Vagina (tissue), 2 donors: ENCODE data around the gene PTPRN2. TPM values are rescaled to one million over a fixed set of nuclear protein-coding genes. Genes with fewer than 3 reads are reported as not detected.

Experiments
- DNase-seq, 2 donors: peaks; one replicate each; pipeline ENCODE4 v3.0.0-alpha.2; 2017; ENCODE audit errors: extremely low spot score in 2 of 2
- H3K27ac ChIP-seq: fragments of 200-600 bp; sonication (generic); one replicate; pipeline ENCODE4 v1.5.1; 2019
- H3K27me3 ChIP-seq: fragments of 200-600 bp; sonication (generic); one replicate; pipeline ENCODE4 v1.5.1; 2019
- H3K36me3 ChIP-seq, 2 donors: fragments of 200-600 bp; sonication (generic); one replicate each; pipeline ENCODE4 v1.5.1; 2017 to 2019
- H3K4me1 ChIP-seq: fragments of 200-600 bp; sonication (generic); one replicate; pipeline ENCODE4 v1.5.1; 2019
- H3K4me3 ChIP-seq, 2 donors: fragments of 200-600 bp; sonication (generic); 1 replicate in 1 of 2; 2 replicates in 1 of 2; pipeline ENCODE4 v1.5.1; 2016 to 2019
- H3K9me3 ChIP-seq: fragments of 200-600 bp; sonication (generic); one replicate; pipeline ENCODE4 v1.5.1; 2019
- POLR2A ChIP-seq, 2 donors: fragments of 450-650 bp; IDR thresholded peaks; one replicate each; pipeline ENCODE4 v1.6.1; 2017; ENCODE audit warnings: antibody characterized with exemption in 2 of 2, mild to moderate bottlenecking in 2 of 2, moderate library complexity in 2 of 2
- POLR2AphosphoS5 ChIP-seq, 2 donors: sonication (generic); formaldehyde crosslinking; IDR thresholded peaks; one replicate each; pipeline ENCODE4 v1.9.0; 2017; ENCODE audit warnings: antibody characterized with exemption in 2 of 2, mild to moderate bottlenecking in 2 of 2, low read depth in 1 of 2; ENCODE audit not compliant: insufficient read depth in 1 of 2
- intact Hi-C: fragments of 100-400 bp; cut with DNase I; formaldehyde crosslinking; loops from one replicate; pipeline ENCODE4 v1.15.1; 2023
- total RNA-seq: library from RNA; depleted of rRNA; stranded (reverse); fragments of >200 nt; gene quantifications from one replicate; pipeline ENCODE4 v1.2.3, GENCODE V29; 2016
- TF ChIP-seq, protein P1 (sequence below), 3 experiments: fragments of 450-650 bp in 2 of 3; fragments of 200-600 bp in 1 of 3; sonication (generic) in 1 of 3; IDR thresholded peaks; one replicate each; pipeline ENCODE4 v1.5.1; 2017 to 2019; ENCODE audit warnings: antibody characterized with exemption in 3 of 3, mild to moderate bottlenecking in 2 of 3, moderate library complexity in 2 of 3

The PTPRN2 gene
- total RNA-seq, 1 donor from 2014 or later, result 7.4 TPM

DNA sequence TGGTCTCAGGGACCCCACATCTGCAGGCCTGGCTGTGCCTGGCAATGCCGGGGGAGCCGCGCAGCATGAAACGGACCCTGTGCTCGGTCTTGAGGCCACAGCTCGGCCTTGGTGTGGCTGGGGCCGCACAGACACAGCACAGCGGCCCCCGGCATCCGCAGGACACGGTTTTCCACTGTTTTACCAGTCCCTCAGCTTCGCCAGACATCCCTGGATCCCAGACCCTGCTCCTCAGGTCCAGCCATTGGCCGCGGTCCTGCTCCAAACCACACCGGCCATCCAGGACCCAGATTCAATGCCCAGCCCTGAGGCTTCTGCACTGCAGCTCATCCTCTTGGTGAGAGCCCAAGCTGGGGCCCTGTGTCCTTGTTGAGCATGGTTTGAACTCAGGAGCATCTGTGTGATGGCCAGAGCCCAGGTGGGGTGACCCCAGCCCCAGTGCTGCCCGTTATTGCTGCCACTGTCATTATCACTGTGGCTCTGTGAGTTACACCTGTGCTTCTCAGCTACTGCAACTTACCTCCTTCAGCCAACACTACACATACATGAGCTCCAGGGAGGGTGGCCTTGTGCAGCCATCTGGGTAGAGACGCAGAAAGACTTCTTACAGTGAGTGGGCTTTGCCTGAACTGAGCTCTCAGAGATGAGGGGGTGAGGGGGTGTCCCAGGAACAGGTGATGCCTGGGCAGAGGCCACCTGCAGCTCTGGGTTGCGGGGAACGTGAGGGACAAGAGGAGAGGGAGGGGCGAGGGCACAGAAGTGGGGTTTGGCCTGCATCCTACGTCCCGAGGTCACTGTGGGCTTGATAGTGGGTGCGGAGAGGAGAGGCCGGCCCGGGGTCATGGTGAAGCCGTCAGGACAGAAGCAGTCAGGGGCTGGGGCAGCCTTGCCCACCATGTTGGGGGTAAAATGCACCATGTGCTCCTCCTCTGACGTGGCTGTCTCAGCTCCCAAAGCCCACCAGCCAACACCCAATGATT is 567.6 kb downstream of the PTPRN2 start:
- H3K27ac ChIP-seq, result no peak overlapping the region
- intact Hi-C loops, result no loop called here
- TF ChIP-seq POLR2A (IDR thresholded peaks at IDR 0.05) (no peak), POLR2AphosphoS5 (IDR thresholded peaks at IDR 0.05; ENCODE audit: insufficient read depth in 1 of 2, low read depth in 1 of 2) (no peak)
- TF ChIP-seq, protein P1, sequence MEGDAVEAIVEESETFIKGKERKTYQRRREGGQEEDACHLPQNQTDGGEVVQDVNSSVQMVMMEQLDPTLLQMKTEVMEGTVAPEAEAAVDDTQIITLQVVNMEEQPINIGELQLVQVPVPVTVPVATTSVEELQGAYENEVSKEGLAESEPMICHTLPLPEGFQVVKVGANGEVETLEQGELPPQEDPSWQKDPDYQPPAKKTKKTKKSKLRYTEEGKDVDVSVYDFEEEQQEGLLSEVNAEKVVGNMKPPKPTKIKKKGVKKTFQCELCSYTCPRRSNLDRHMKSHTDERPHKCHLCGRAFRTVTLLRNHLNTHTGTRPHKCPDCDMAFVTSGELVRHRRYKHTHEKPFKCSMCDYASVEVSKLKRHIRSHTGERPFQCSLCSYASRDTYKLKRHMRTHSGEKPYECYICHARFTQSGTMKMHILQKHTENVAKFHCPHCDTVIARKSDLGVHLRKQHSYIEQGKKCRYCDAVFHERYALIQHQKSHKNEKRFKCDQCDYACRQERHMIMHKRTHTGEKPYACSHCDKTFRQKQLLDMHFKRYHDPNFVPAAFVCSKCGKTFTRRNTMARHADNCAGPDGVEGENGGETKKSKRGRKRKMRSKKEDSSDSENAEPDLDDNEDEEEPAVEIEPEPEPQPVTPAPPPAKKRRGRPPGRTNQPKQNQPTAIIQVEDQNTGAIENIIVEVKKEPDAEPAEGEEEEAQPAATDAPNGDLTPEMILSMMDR (IDR thresholded peaks at IDR 0.05), result no peak
- no peaks in the 10 kb centered on the region for H3K27me3 ChIP-seq
- no peaks in the 10 kb centered on the region for H3K36me3 ChIP-seq
- H3K9me3 ChIP-seq, result no peaks in the 10 kb centered on the region
- H3K4me1 ChIP-seq, result peaks cover 22% of the 10 kb centered on the region
- DNase-seq, result no peak
- H3K4me3 ChIP-seq, result no peak overlapping the region

DNA sequence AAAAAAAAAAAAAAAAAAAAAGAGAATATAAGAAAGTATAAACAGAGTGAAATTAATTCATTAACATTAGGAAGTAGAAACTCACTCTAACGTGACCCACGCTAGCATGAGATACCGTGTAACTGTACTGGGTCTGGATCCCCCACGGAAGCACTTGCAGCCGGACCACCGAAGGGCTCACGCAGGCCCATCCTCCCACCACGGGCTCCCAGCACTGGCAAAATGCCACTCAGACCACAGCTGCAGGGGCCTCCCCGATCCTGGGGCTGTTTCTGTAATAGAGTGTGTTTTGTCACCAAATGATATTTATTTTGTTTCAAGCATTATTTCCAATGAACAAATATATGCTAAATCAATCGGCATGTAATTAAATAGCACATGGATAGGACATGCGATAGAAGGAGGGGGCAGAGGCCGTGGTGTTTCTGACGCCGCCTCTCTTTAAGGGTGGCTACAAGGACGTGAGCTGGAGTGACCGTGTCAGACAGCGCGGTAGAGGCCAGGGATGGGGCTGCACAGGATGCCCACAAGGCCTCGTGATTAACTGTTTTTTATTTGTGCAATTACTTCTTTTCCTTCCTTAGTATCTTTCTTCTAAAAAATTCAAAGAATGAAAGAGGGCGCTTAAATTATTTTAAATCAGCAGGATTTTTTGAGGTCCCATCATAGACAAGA is 568.5 kb downstream of the PTPRN2 start:
- Histone ChIP-seq H3K27me3 (no peaks in the 10 kb centered on the region), H3K4me3 (no peak overlapping the region), H3K36me3 (no peaks in the 10 kb centered on the region), H3K9me3 (no peaks in the 10 kb centered on the region), H3K27ac (no peak overlapping the region), H3K4me1 (peaks cover 22% of the 10 kb centered on the region)
- intact Hi-C loops, result no loop called here
- DNase-seq, result no peak
- TF ChIP-seq POLR2A (IDR thresholded peaks at IDR 0.05), result no peak

DNA sequence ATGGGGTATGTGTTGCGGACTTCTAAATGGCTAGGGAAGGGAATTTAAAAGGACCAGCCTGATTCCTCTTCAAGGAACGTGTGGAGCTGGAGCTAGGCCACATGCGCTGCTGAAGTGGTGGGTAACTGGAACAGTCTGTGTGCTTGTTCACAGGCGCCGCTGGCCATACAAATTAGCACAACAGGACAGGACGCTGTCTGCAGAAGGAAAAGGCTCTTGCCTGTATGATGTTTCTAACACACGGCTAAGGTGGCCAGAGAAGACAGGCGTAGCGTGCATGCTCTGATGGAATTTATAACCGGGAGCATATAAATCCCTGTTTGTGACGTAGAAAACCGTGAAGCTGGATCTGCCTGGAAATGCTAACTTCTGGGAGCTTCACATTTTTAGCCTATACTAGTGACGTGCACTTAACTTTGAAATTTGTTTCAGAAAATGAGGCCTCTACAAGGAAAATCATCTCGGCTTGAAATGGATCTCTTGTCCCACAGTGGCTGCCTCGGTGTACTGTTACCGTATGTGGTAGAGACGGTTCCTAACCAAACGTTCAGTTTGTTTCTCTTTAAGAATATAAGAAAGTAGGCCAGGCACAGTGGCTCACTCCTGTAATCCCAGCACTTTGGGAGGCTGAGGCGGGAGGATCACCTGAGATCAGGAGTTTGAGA is 569.4 kb downstream of the PTPRN2 start:
- Histone ChIP-seq H3K36me3 (no peaks in the 10 kb centered on the region), H3K4me3 (no peak overlapping the region), H3K9me3 (no peaks in the 10 kb centered on the region), H3K27me3 (no peaks in the 10 kb centered on the region), H3K27ac (no peak overlapping the region), H3K4me1 (peaks cover 22% of the 10 kb centered on the region)
- intact Hi-C loops, result no loop called here
- no peak for TF ChIP-seq POLR2AphosphoS5 (IDR thresholded peaks at IDR 0.05; ENCODE audit: insufficient read depth in 1 of 2, low read depth in 1 of 2)
- DNase-seq, result no peak

DNA sequence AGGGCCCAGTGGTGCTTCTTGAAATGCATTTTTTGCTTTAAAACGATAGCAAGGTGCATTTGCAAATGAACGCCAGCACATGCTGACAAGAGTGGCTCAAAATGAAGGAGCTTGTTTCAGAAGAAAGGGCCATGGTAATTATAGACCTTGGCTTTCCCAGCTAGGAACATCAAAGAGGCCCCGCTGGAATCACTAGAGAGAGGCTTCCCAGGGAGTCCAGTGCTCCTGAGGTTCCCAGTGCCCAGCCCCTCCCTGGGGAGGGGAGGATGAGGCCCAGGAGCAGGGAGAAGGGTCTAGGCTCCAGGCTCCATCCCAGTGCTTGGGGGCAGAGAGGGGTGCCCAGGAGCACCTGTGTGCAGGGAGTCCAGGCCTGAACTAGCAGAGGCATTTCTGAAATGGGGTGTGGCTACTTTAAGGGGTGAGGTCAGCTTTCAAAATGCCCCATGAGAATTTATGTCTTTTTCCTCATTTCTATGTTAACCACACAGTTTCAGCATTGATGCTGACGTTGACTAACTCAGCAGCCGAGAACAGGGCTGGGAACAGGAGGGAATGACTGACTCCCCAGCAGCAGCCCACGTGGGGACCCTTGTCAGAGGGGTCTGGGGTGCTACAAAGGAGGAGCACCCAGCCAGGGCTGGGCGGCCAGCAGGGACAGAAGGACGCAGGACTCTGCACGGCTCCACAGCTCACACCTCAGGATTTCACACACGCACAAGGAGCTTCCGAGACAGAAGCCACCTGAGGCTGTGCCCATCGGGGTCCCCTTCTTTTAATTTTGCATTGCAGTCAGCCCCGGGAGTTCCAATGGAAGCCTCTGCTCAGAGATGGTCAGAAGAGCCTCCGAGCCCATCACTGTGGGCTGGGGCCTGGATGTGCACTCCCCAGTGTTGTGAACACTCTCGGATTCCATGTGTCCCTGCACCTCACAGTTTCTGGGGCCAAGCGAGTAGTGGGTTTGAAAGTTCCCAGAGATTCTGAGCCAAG is 570.2 kb downstream of the PTPRN2 start:
- no peak for DNase-seq
- Histone ChIP-seq H3K36me3 (no peaks in the 10 kb centered on the region), H3K4me3 (no peak overlapping the region), H3K27me3 (no peaks in the 10 kb centered on the region), H3K27ac (no peak overlapping the region), H3K4me1 (peaks cover 22% of the 10 kb centered on the region), H3K9me3 (no peaks in the 10 kb centered on the region)
- intact Hi-C loops, result no loop called here
- TF ChIP-seq POLR2AphosphoS5 (IDR thresholded peaks at IDR 0.05; ENCODE audit: insufficient read depth in 1 of 2, low read depth in 1 of 2) (no peak), POLR2A (IDR thresholded peaks at IDR 0.05) (no peak)
- TF ChIP-seq, protein P1 (IDR thresholded peaks at IDR 0.05), result no peak

DNA sequence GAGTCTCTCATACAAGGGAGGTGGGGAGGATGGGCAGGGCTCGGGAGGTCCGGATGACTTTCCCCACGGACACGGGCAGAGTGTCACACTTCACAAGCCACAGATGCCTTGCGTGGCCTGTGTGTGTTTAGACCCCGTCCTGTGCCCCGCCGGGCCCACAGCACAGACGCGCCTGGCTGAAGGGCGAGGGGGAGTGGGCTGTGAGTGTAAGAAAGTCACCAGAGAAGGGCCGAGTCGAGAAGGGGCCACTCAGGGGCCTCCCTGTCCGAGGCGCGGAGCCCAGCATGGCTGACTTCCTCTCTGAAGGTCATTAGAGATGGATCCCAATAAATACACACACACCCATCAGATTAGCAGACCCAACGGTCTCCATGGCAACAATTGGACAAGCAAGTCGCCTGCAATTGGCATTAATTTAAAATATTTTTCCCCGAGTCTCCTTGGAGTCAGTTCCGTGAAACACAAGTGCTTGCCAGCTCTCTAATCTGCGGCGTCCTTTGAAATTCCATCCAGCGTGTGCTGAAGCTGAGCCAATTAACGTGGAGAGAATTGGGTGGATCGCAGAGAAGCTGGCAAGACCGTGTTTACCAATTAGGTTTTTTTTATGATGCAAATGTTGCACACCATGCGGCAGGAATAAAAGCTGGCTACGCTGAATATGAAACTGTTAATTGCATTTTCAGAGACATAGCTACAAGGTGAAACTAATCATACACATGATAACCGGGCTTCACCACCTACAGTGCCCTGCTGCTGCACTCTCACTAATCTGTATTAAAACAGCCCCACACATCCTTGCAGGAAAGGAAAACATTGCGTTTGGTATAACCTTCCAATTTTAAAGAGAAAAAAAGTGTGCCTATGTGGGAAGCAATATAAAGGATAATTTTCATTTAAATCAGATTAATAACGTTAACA is 571.2 kb downstream of the PTPRN2 start:
- TF ChIP-seq, protein P1 (IDR thresholded peaks at IDR 0.05), result no peak
- H3K36me3 ChIP-seq, result no peaks in the 10 kb centered on the region
- H3K9me3 ChIP-seq, result no peaks in the 10 kb centered on the region
- intact Hi-C loops, result no loop called here
- no peak for DNase-seq
- H3K4me3 ChIP-seq, result peak overlapping the region; percentile 12 to 34
- H3K4me1 ChIP-seq, result peaks cover 22% of the 10 kb centered on the region
- H3K27me3 ChIP-seq, result no peaks in the 10 kb centered on the region
- H3K27ac ChIP-seq, result no peak overlapping the region
